SK-N-SH (cell line): ENCODE data around the gene MED15. TPM values are rescaled to one million over a fixed set of nuclear protein-coding genes. Genes with fewer than 3 reads are reported as not detected.

Source experiments
- CTCF ChIA-PET: fragments of 300-600, 350-600 bp; formaldehyde crosslinking; extraction: SDS; loops from one replicate; lab custom pipeline; 2021; lab: Yijun Ruan, JAX
- POLR2A ChIA-PET: fragments of 350-600 bp; sonication (Branson Sonifier 250); formaldehyde crosslinking; extraction: SDS; loops from one replicate; lab custom pipeline; 2020; ENCODE audit warnings: antibody characterized with exemption, inconsistent platforms; lab: Yijun Ruan, JAX
- DNase-seq: peaks from one replicate; pipeline ENCODE4 v3.0.0; 2012
- H2AFZ ChIP-seq: fragments of 200-600 bp; sonication (generic); 2 replicates; pipeline ENCODE4 v1.8.1; 2016; ENCODE audit warnings: antibody characterized with exemption, mild to moderate bottlenecking, low read depth
- H3F3A ChIP-seq: fragments of 200-600 bp; sonication (generic); replicated peaks from 2 replicates; pipeline ENCODE3; 2016; ENCODE audit warnings: antibody characterized with exemption, mild to moderate bottlenecking; ENCODE audit not compliant: insufficient read depth
- H3K27ac ChIP-seq, 2 experiments: fragments of 200-500 bp in 1 of 2; fragments of 200-600 bp in 1 of 2; sonication (Bioruptor generic) in 1 of 2; sonication (generic), shearing (Covaris generic) in 1 of 2; 2 replicates each; pipeline versions ENCODE4 v1.5.1 to v1.6.1; 2014 to 2016; ENCODE audit warnings: low read depth in 2 of 2, inconsistent platforms in 1 of 2, low read length in 1 of 2, mild to moderate bottlenecking in 1 of 2, mixed read lengths in 1 of 2
- H3K27me3 ChIP-seq: fragments of 200-600 bp; sonication (generic), shearing (Covaris generic); 2 replicates; pipeline ENCODE4 v1.6.1; 2016; ENCODE audit warnings: mixed run types; ENCODE audit not compliant: insufficient read depth
- H3K36me3 ChIP-seq, 2 experiments: fragments of 200-500 bp in 1 of 2; fragments of 200-600 bp in 1 of 2; sonication (Bioruptor generic) in 1 of 2; sonication (generic) in 1 of 2; replicated peaks in 1 of 2; 2 replicates each; pipeline versions ENCODE3 to v1.5.1; 2014 to 2016; ENCODE audit warnings: low read length in 1 of 2, mild to moderate bottlenecking in 1 of 2; ENCODE audit not compliant: insufficient read depth in 2 of 2, control insufficient read depth in 1 of 2
- H3K4me1 ChIP-seq, 2 experiments: fragments of 200-500 bp in 1 of 2; fragments of 200-600 bp in 1 of 2; sonication (Bioruptor generic) in 1 of 2; sonication (generic), shearing (Covaris generic) in 1 of 2; 2 replicates each; pipeline versions ENCODE4 v1.5.1 to v1.6.1; 2014 to 2016; ENCODE audit warnings: low read depth in 1 of 2, low read length in 1 of 2, mixed run types in 1 of 2; ENCODE audit not compliant: insufficient read depth in 2 of 2, control insufficient read depth in 1 of 2
- H3K4me2 ChIP-seq: fragments of 200-600 bp; sonication (generic), shearing (Covaris generic); 2 replicates; pipeline ENCODE4 v1.6.1; 2017; ENCODE audit warnings: mixed run types
- H3K4me3 ChIP-seq, 2 experiments: fragments of 200-500 bp in 1 of 2; fragments of 200-600 bp in 1 of 2; sonication (Bioruptor generic) in 1 of 2; sonication (generic), shearing (Covaris generic) in 1 of 2; 2 replicates each; pipeline versions ENCODE4 v1.5.1 to v1.8.1; 2014 to 2016; ENCODE audit warnings: low read depth in 2 of 2, inconsistent platforms in 1 of 2, low read length in 1 of 2, mild to moderate bottlenecking in 1 of 2, mixed read lengths in 1 of 2, moderate library complexity in 1 of 2
- H3K79me2 ChIP-seq: fragments of 200-600 bp; sonication (generic); 2 replicates; pipeline ENCODE4 v1.8.1; 2017; ENCODE audit warnings: mild to moderate bottlenecking; ENCODE audit not compliant: insufficient read depth
- H3K9ac ChIP-seq: fragments of 200-600 bp; sonication (generic); 2 replicates; pipeline ENCODE4 v1.6.1; 2017; ENCODE audit warnings: mixed run types
- H3K9me2 ChIP-seq: fragments of 200-600 bp; sonication (generic); 2 replicates; pipeline ENCODE4 v1.6.1; 2017; ENCODE audit warnings: mixed run types
- H3K9me3 ChIP-seq: fragments of 200-600 bp; sonication (generic); 2 replicates; pipeline ENCODE4 v1.6.1; 2017; ENCODE audit warnings: mixed run types, mild to moderate bottlenecking, moderate library complexity
- H4K20me1 ChIP-seq: fragments of 200-600 bp; sonication (generic); 2 replicates; pipeline ENCODE4 v1.6.1; 2017; ENCODE audit warnings: mild to moderate bottlenecking, mixed run types; ENCODE audit not compliant: insufficient read depth
- CHD2 ChIP-seq: fragments of 150-350 bp; IDR thresholded peaks from 2 replicates; pipeline ENCODE4 v1.6.1; 2018; ENCODE audit warnings: low read length; ENCODE audit not compliant: partially characterized antibody
- ELF1 ChIP-seq: IDR thresholded peaks from 2 replicates; pipeline ENCODE4 v1.4.0; 2012
- EZH2phosphoT487 ChIP-seq: fragments of 200-600 bp; sonication (generic); IDR thresholded peaks from 2 replicates; pipeline ENCODE4 v1.6.1; 2017; ENCODE audit warnings: low read depth, mixed run types, mild to moderate bottlenecking, antibody characterized with exemption, moderate library complexity, borderline replicate concordance
- FOSL2 ChIP-seq: IDR thresholded peaks from 2 replicates; pipeline ENCODE4 v1.4.0; 2012; ENCODE audit warnings: low read depth, mild to moderate bottlenecking, moderate library complexity, borderline replicate concordance
- FOXJ3 ChIP-seq: sonication (generic); formaldehyde crosslinking; IDR thresholded peaks from 2 replicates; pipeline ENCODE4 v1.5.1; 2020; ENCODE audit warnings: mild to moderate bottlenecking, missing genetic modification reagents
- FOXM1 ChIP-seq: IDR thresholded peaks from 2 replicates; pipeline ENCODE4 v1.4.0; 2012; ENCODE audit warnings: low read depth, mild to moderate bottlenecking
- NRF1 ChIP-seq: IDR thresholded peaks from 2 replicates; pipeline ENCODE4 v1.6.1; 2012; ENCODE audit warnings: low read depth, mild to moderate bottlenecking, low read length
- PBX3 ChIP-seq: IDR thresholded peaks from 2 replicates; pipeline ENCODE4; 2012
- POLR2AphosphoS5 ChIP-seq: IDR thresholded peaks from 2 replicates; pipeline ENCODE4 v1.6.1; 2012; ENCODE audit warnings: low read depth, low read length
- REST ChIP-seq: IDR thresholded peaks from 2 replicates; pipeline ENCODE4 v1.6.1; 2012; ENCODE audit warnings: mild to moderate bottlenecking, low read depth, low read length, moderate library complexity
- RFX5 ChIP-seq: IDR thresholded peaks from 2 replicates; pipeline ENCODE4 v1.6.1; 2012; ENCODE audit warnings: mild to moderate bottlenecking, improper control_type of control experiment, low read length
- RXRA ChIP-seq: IDR thresholded peaks from 2 replicates; pipeline ENCODE4 v1.4.0; 2012; ENCODE audit warnings: low read depth, mild to moderate bottlenecking, borderline replicate concordance
- SIN3A ChIP-seq: IDR thresholded peaks from 2 replicates; pipeline ENCODE4 v1.6.1; 2012; ENCODE audit warnings: low read depth, mild to moderate bottlenecking, low read length, moderate library complexity, borderline replicate concordance
- SMC3 ChIP-seq: IDR thresholded peaks from 2 replicates; pipeline ENCODE4 v1.6.1; 2012; ENCODE audit warnings: low read depth, low read length, improper control_type of control experiment
- TCF12 ChIP-seq: IDR thresholded peaks from 2 replicates; pipeline ENCODE4 v1.4.0; 2012
- TEAD4 ChIP-seq: IDR thresholded peaks from 2 replicates; pipeline ENCODE4 v1.4.0; 2012; ENCODE audit warnings: mild to moderate bottlenecking, borderline replicate concordance; ENCODE audit not compliant: insufficient read depth
- USF1 ChIP-seq: IDR thresholded peaks from 2 replicates; pipeline ENCODE4 v1.4.0; 2012; ENCODE audit warnings: low read depth, borderline replicate concordance
- YY1 ChIP-seq: IDR thresholded peaks from 2 replicates; pipeline ENCODE4 v1.4.0; 2012; ENCODE audit warnings: low read depth, mild to moderate bottlenecking
- ZBTB33 ChIP-seq: IDR thresholded peaks from 2 replicates; pipeline ENCODE4 v1.4.0; 2012; ENCODE audit warnings: low read depth, borderline replicate concordance
- whole genome bisulfite sequencing: methylation state at CpG from one replicate; pipeline ENCODE4 v1.1.6; 2017; ENCODE audit warnings: low lambda C conversion rate; 5-methylcytosine and 5-hydroxymethylcytosine counted together
- polyA plus RNA-seq, 3 experiments: library from polyadenylated mRNA; depleted of rRNA; stranded (reverse); fragments of >200 nt; gene quantifications; 2 replicates each; pipeline ENCODE4 v1.2.3, GENCODE V29; 2012

Gene MED15
- polyA plus RNA-seq, 1 of the 3 experiments (the other 2 are of a cell fraction), result 45.1 TPM

- Histone ChIP-seq H3K79me2 (no peaks in the 10 kb centered on the region), H2AFZ (no peak overlapping the region), H3K4me1 (no peaks in the 10 kb centered on the region), H3K9me3 (no peaks in the 10 kb centered on the region), H3K36me3 (no peaks in the 10 kb centered on the region), H3K4me3 (no peak overlapping the region), H3K27me3 (no peaks in the 10 kb centered on the region; the same call in 1 of the 2 replicates), H3K27ac (no peak overlapping the region), H3K9ac (no peak overlapping the region), H3K4me2 (no peak overlapping the region), H3K9me2 (no peaks in the 10 kb centered on the region), H3F3A (no peaks in the 10 kb centered on the region), H4K20me1 (no peaks in the 10 kb centered on the region)
- no peak for DNase-seq
- WGBS, result 67% methylated on average over 13 of the region's 13 CpGs
- ChIA-PET CTCF (interaction anchor here (0.9 kb wide), 1 partner anchor 13 kb away, joined by 4 read pairs; no protein-coding TSS in a partner anchor), POLR2A (no interaction called here)
- TF ChIP-seq FOXM1 (no peak), SIN3A (no peak), USF1 (no peak), EZH2phosphoT487 (no peak)
These were observed 115.4 kb downstream of the MED15 start for GRCh38 chr22:20622650-20623339.

GRCh38 chr22:20624161-20624616, 116.8 kb downstream of the MED15 start:
- CTCF ChIA-PET, result no interaction called here
- POLR2A ChIA-PET, result no interaction called here
- TF ChIP-seq FOSL2, result no peak
- TF ChIP-seq RXRA, result no peak
- TF ChIP-seq POLR2AphosphoS5, result no peak
- TF ChIP-seq TCF12, result no peak
- no peak for TF ChIP-seq ELF1
- no peak for TF ChIP-seq SIN3A
- no peak for TF ChIP-seq FOXJ3
- no peak for TF ChIP-seq PBX3
- TF ChIP-seq ZBTB33, result no peak
- no peak for TF ChIP-seq NRF1
- no peak for TF ChIP-seq CHD2
- TF ChIP-seq RFX5, result no peak
- TF ChIP-seq REST, result no peak
- TF ChIP-seq TEAD4, result no peak
- TF ChIP-seq SMC3, result no peak
- TF ChIP-seq YY1, result no peak
- no peak for DNase-seq
- Histone ChIP-seq H4K20me1 (no peaks in the 10 kb centered on the region), H3K36me3 (no peaks in the 10 kb centered on the region), H3K79me2 (no peaks in the 10 kb centered on the region), H3K27ac (no peak overlapping the region), H3K4me1 (no peaks in the 10 kb centered on the region), H3K9me3 (no peaks in the 10 kb centered on the region), H3K9me2 (no peaks in the 10 kb centered on the region), H3K4me3 (no peak overlapping the region), H3K27me3 (peaks cover 7% of the 10 kb centered on the region; the same call in 1 of the 2 replicates), H3K4me2 (no peak overlapping the region), H2AFZ (no peak overlapping the region), H3K9ac (no peak overlapping the region), H3F3A (no peaks in the 10 kb centered on the region)
- 57% methylated on average over 5 of the region's 5 CpGs for WGBS
